HG03095 (cell line): Measurements from ENCODE around the gene SLC25A40.
A peak's percentile ranks its signal among the peaks of the same experiment; 100 is the strongest.
"Not testable (repeated sequence)": the region's sequence is repeated elsewhere in the genome, so short reads cannot be mapped to it uniquely, and the experiment has no call there.

Experiments used
- ATAC-seq: cut with Tn5 transposase; IDR thresholded peaks from one replicate; pipeline ENCODE4 v1.9.1; 2021; ENCODE audit warnings: moderate library complexity; ENCODE audit not compliant: unreplicated experiment

SLC25A40 gene, protein sequence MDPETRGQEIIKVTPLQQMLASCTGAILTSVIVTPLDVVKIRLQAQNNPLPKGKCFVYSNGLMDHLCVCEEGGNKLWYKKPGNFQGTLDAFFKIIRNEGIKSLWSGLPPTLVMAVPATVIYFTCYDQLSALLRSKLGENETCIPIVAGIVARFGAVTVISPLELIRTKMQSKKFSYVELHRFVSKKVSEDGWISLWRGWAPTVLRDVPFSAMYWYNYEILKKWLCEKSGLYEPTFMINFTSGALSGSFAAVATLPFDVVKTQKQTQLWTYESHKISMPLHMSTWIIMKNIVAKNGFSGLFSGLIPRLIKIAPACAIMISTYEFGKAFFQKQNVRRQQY

DNA sequence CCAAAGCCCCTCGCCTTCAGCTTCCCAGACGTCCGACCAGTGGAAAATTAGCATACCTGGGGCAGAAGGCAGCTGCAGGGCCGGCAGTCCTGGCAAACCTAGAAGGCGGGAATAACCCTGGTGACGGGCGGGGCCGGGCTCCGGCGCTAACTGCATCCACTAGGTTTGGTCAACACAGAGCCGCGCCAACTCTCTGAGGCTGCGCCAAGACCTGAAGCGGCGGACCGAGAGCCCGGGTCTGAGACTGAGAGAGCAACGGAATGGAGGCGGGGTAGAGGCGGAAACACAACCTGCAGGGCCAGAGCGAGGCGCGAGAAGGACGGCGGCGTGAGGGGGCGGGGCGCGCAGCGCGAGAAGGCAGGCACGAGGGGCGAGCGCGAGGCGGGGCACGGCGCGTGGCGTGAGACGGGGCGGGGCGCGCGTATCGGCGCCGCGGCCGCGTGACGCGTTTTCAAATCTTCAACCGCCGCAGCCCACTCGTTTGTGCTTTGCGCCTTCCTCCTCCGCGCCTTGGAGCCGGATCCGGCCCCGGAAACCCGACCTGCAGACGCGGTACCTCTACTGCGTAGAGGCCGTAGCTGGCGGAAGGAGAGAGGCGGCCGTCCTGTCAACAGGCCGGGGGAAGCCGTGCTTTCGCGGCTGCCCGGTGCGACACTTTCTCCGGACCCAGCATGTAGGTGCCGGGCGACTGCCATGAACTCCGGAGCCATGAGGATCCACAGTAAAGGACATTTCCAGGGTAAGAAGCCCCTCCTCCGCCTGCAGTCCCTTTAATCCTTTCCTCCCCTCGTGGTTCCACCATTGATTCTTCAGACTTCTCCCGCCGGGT is at the start of gene SLC25A40, which contains the start of gene DBF4:
TSS of gene SLC25A40 (minus strand) at position 321 of the 829 bp plus-strand sequence. CDS start 17,633 bp downstream, outside the sequence.
TSS of gene DBF4 (plus strand) at position 454 of the 829 bp plus-strand sequence. CDS start at position 694, 240 bp downstream.
- ATAC-seq, result peak; percentile 88

DNA sequence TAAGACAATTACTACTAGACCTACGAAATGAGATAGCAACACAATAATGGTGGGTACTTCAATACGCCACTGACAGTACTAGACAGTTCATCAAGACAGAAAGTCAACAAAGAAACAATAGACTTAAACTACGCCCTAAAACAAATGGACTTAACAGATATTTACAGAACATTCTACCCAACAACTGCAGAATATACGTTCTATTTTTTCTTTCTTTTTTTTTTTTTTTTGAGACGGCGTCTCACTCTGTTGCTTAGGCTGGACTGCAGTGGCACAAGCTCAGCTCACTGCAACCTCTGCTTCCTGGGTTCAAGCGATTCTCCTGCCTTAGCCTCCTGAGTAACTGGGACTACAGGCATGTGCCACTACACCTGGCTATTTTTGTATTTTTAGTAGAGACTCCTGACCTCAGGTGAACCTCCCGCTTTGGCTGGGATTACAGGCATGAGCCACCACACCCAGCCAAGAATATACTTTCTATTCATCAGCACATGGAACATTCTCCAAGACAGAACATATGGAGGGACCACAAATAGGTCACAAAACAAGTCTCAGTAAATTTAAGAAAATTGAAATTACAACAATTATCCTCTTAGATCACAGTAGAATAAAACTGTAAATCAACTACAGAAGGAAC is 46.7 kb upstream of the SLC25A40 start:
- ATAC-seq, result not testable (repeated sequence)

DNA sequence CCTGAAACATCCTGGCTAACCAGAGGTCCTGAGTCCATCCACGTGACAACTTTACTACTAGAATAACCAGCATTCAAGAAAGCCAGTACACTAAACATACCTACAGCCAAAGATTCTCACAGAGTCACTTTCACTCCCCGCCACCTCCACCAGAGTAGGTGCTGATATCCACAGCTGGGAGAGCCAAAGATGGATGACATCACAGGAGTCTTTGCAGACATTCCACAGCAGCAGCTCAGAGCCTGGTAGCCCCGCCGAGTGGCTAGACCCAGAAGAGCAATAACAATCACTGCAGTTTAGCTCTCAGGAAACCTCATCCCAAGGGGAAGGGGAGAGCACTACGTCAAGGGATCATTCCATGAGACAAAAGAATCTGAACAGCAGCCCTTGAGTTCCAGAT is 44.4 kb upstream of the SLC25A40 start:
- ATAC-seq, result no peak

DNA sequence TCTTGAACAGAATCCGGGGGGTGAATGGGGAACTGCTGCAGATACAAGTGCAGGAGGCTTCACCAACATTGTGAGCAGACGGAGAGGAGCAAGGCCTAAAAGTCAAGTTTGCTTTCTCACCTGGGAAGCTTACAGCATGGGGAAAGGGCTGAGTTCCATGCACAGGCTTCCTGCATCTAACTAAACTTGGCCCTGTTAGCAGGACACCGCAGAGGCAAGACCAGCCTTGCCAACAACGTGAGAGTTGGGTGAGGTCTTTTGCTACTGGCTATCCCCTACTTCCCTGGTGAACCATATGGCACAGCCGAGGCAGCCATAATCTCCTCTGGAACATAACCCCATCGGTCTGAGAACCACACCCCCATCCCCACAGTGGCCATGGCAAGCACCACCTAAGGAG is 43.7 kb upstream of the SLC25A40 start:
- ATAC-seq, result no peak

DNA sequence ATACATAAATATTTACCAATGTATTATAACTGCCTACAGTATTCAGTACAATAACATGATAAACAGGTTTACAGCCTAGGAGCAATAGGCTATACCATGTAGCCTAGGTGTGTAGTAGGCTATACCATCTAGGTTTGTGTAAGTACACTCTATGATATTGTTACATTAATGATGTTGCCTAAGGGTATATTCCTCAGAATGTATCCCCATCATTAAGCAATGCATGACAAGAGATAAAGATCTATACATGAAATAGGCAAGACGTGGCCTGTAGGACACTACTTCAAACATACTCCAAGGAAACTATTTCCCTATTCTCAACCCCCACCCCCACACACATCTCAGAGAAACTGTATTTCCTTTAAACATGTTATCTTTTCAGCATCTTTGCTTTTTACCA is 42.6 kb upstream of the SLC25A40 start:
- ATAC-seq, result no peak

DNA sequence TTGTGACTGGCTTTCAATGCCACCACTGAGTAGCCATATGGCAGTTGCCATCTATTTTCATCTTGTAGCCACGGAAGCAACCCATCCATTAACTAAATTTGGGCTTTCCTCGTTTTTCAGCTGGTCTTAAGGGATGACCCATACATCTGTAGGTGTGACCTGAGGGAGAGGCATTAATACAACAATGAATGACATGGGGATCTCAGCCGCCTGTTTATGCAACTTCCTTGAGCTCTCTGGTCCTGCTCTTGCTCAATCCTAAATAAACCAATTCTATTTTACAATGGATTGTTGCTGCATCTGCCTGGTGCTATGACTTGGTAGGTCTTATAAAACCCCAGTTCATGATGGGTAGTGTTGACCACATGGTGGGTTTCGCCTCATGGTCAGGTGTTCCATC is 36.0 kb upstream of the SLC25A40 start:
- ATAC-seq, result no peak

DNA sequence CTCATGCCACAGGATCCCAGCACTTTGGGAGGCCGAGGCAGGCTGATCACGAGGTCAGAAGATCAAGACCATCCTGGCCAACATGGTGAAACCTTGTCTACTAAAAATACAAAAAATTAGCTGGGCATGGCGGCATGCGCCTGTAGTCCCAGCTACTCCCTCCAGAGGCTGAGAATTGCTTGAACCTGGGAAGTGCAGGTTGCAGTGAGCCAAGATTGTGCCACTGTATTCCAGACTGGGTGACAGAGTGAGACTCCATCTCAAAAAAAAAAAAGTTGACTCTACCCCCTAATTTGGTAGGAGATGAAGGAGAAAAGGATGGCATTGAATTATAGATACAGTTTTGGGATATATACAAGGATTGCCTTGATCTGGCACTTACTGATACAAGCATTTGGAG is 32.7 kb upstream of the SLC25A40 start:
- ATAC-seq, result not testable (repeated sequence)

DNA sequence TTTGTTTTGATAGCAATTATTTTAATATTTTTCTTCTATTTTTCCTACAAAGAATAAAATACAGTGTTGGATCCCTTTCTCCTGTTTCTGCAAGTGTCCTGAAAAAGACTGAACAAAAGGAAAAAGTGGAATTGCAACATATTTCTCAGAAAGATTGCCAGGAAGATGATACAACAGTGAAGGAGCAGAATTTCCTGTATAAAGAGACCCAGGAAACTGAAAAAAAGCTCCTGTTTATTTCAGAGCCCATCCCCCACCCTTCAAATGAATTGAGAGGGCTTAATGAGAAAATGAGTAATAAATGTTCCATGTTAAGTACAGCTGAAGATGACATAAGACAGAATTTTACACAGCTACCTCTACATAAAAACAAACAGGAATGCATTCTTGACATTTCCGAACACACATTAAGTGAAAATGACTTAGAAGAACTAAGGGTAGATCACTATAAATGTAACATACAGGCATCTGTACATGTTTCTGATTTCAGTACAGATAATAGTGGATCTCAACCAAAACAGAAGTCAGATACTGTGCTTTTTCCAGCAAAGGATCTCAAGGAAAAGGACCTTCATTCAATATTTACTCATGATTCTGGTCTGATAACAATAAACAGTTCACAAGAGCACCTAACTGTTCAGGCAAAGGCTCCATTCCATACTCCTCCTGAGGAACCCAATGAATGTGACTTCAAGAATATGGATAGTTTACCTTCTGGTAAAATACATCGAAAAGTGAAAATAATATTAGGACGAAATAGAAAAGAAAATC is 31.2 kb upstream of the SLC25A40 start:
- ATAC-seq, result not testable (repeated sequence)

DNA sequence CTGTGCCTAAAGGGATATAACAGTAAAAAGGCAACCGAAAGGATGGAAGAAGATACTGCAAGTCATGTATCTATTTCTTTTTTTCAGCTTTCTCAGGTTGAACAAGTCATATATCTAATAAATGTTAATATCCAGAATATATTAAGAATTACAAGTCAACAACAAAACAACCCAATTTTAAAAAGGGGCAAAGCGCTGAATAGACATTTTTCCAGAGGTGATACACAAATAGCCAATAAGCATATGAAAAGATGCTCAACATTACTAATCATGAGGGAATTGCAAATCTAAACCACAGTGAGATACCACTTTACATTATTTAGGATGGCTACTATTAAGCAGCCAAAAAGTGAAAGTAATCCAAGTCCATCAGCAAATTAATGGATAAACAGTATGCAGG is 23.1 kb upstream of the SLC25A40 start:
- ATAC-seq, result no peak

DNA sequence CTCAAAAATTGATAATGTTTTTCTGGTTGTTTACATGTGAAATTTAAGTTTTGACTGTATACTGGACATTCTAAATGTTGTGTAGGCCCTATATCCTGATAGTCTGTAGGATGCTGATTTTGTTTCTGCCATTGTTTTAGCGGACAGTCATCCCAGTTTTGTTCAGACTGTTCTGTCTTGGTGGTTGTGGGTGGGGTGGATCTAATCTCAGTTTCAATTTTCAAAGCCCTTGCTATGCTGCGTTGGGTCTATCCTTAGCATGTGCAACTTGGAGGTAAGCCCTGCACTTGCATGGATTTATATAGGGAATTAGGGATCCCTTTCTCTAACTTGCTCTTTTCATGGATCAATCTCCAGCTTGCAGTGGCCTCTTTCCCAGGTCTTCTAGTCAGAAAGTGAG is 19.2 kb upstream of the SLC25A40 start:
- no peak for ATAC-seq

DNA sequence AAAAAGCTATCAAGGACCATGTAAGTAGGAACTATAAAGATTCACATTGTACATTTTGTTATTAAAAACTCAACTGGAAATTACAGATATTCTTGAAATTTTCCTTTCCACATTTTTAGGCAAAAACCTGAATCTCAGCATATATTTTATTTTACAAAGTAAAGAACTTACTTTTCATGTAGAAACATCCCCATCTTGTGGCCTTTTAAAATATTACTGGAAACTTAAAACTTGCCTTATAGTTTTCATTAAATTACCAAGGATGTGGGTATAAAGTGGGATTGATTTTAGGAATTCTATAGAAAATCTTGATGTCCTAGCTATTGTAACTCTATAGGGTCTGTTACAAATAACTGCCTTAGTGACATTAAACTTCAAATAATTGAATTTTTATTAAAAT is 10.7 kb upstream of the SLC25A40 start:
- ATAC-seq, result no peak

DNA sequence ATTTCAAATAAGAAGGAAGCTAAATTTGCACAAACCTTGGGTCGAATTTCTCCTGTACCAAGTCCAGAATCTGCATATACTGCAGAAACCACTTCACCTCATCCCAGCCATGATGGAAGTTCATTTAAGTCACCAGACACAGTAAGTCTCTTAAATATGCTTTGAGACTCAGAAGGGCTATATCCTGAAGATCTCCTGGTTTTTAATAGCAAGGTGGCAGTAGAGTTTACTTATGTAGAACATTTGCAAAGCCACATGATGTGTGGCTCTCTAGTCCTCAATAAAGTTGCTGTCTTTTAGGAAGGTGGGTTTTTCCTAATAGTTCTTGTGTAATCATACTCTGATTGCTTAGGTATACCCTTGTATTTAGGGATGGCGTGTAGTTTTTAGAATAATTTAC is 8.9 kb upstream of the SLC25A40 start:
- no peak for ATAC-seq

DNA sequence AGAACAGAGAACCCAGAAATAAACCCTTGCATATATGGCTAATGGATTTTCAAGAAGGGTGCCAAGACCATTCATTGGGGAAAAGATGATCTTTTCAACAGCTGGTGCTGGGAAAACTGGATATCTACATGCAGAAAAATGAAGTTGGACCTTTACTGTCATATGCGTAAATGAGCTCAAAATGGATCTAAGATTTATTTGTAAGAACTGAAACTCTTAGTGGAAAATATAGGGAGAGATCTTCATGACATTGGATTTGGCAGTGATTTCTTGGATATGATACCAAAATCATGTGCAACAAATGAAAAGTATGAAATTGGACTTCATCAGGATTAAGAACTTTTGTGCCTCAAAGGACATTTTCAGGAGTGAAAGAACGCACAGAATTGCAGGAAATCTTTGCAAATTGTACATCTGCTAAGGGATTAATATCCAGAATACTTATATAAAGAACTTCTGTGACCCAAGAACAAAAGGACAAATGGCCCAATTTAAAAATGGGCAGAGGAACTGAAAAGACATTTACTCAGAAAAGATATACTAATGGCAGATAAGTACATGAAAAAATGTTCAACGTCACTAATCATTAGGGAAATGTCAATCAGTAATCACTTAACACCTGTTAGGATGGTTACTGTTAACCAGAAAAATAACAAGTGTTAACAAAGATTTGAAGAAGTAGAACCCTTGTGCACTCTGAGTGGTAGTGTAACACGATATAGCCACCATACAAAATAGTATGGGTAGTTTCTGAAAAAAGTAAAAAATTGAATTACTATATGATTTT is 6.2 kb upstream of the SLC25A40 start:
- no peak for ATAC-seq

DNA sequence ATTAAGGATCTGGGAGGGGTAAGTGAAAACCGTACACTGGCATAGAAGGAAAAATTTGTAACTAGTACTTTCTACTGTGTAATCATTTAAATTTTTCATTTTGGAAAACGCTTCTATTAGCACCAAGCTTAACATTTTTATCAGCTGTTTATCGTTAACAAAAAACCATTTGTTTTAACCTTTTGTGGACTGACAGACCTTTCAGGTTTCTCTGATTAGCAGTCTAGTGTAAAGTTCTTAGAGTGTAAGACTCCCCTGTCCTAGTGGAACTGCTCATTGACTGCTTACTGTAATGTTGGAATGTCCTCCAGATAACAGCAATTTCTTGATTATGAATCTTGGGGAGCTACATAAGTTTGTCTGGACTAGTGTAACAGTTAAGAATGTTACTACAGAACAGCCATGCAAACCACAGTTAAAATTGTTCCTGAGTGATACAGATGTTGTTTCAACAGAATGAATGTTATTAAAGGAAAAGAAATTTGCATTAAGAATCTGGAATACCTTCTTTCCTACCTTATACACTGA is 2.1 kb upstream of the SLC25A40 start:
- no peak for ATAC-seq

DNA sequence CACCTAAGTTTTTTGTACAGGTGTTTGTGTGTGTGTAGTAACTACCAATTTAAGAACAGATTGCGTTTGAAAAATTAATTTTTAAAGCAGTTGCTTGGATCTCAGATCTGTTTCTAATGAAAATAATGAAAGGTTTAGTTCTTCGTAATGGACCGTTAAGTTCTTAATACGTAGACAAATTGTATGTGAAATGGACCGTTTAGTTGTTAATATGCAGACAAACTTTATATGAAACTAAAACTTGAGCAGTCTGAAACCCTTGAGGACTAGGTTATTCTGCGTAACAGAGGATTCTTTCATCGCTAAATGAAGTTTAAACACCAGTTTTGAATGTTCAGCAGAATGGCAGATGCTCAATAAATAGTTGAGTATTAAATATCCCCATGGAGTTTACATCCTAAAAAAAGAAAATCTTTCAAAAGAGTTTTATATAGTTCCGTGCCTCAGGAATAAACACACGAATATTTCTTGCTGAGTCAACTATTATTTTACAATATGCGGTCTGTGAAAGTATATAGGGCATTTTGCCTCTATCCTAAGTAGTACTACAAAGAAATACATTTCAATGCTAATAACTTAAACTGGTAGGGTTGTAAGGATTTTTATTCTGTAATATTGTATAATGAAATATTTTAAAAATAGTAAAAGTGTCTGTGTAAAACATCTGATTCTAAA is 1.3 kb upstream of the SLC25A40 start:
- no peak for ATAC-seq

DNA sequence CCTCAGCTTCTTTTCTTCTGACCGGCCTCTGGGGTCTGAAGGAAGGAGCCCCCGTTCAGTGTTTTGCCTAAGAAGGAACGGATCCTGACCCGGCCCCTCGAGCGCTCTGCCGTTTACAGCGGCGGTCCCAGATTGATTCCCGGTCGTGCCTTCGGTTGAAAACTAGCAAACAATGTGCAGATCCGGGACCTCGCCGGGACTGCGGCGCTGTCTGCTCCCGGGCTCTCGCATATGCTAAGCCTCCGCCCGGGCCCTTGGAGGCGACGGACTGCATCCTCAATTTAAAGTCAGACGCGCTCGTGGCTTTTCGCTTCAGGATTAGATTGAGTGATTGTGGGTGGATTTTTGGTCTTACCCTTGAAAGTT is 692 bp upstream of the SLC25A40 start:
- ATAC-seq, result no peak

DNA sequence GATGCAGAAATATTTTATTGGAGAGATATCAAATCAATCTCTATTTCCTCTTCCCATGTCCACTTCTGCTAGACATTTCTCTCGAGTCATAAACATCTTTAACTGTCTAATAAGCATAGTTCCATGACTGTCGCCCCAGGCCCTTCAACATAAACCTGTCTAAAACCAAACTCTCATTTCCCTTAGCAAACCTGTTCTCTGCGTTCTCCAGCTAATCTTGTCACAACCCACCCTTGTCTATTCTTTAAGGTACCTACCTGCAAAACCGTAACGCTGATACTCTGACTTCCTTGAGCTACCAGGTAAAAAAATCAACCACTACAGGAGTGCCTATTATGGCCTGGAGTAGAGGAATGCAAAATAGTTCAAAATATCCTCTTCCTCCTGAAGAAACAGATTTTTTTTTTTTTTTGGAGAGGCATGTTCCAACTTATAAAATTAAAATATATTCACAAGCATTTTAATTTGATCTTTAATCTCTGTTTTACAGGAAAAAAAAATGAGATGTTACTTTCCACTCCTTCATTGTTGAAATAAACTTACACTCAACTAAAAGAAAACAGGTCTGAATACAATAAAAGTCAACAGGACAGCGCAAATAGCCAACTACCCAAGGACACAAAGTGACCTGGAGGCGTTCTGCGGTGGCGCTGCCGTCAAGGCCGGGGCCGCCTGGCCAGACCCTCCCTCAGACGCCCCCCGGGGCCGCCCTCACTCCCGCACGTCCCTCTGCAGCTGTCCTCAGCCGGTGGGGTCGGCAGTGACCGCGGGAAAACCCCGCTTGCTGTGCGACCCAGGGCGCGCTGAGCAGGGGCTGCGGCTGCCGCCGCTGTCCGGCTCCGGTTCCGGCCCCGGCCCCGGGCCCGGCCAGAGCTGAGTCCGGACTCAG is 765 bp downstream of the SLC25A40 start:
- ATAC-seq, result peak; percentile 14

DNA sequence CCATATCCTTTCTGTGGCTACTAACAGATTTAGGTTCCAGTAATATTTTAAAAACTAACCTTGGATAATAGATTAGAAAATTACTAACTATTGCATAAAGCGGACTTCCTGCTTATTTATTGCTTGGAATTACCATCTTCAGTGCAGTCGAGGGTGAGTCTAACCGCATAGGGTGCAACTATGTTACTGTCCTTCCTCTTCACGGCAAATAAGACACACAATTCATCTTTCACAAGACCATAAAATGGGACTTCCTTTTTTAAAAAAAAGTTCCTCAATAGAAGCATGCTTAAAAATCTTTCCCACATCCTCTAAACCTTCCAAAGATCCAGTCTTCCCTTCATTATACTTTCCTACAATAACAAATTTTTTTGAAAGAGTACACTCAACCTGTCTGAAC is 2.1 kb downstream of the SLC25A40 start:
- ATAC-seq, result no peak
